Stomach (tissue), 9 donors: ENCODE measurements around the gene MYF6. TPM values are rescaled to one million over a fixed set of nuclear protein-coding genes. Genes with fewer than 3 reads are reported as not detected.

Source experiments
- DNase-seq, 2 donors: peaks; one replicate each; pipeline versions ENCODE4 v3.0.0 to v3.0.0-alpha.2; 2013 to 2019
- H3K27ac ChIP-seq, 5 donors: fragments of 200-600 bp in 4 of 5; sonication (generic) in 4 of 5; one replicate each; pipeline ENCODE4 v1.5.1; 2013 to 2019; ENCODE audit warnings: mild to moderate bottlenecking in 1 of 5, moderate library complexity in 1 of 5
- H3K27me3 ChIP-seq, 3 donors: fragments of 200-600 bp; sonication (generic); one replicate each; pipeline ENCODE4 v1.5.1; 2017 to 2019; ENCODE audit warnings: mixed run types in 1 of 3
- H3K36me3 ChIP-seq, 4 donors: fragments of 200-600 bp; sonication (generic); 1 replicate in 3 of 4; 2 replicates in 1 of 4; pipeline ENCODE4 v1.5.1; 2016 to 2019
- H3K4me1 ChIP-seq, 4 donors: fragments of 200-600 bp; sonication (generic); one replicate each; pipeline ENCODE4 v1.5.1; 2016 to 2019
- H3K4me3 ChIP-seq, 4 donors: fragments of 200-600 bp; sonication (generic) in 3 of 4; one replicate each; pipeline ENCODE4 v1.5.1; 2016 to 2019; ENCODE audit warnings: mild to moderate bottlenecking in 1 of 4
- H3K9me3 ChIP-seq, 4 donors: fragments of 200-600 bp; sonication (generic); one replicate each; pipeline ENCODE4 v1.5.1; 2016 to 2019
- CTCF ChIP-seq, 7 experiments: fragments of 450-650 bp in 4 of 7; fragments of 200-600 bp in 3 of 7; sonication (generic) in 3 of 7; IDR thresholded peaks; one replicate each; pipeline ENCODE4 v1.5.1; 2016 to 2019; ENCODE audit warnings: antibody characterized with exemption in 7 of 7, control low read depth in 2 of 7, mild to moderate bottlenecking in 1 of 7
- EP300 ChIP-seq: sonication (generic); formaldehyde crosslinking; IDR thresholded peaks from one replicate; pipeline ENCODE4 v1.6.1; 2017; ENCODE audit warnings: antibody characterized with exemption
- POLR2A ChIP-seq, 4 donors: fragments of 450-650 bp; IDR thresholded peaks; one replicate each; pipeline ENCODE4 v1.6.1; 2016; ENCODE audit warnings: antibody characterized with exemption in 4 of 4, control low read depth in 2 of 4, mild to moderate bottlenecking in 1 of 4, moderate library complexity in 1 of 4
- POLR2AphosphoS5 ChIP-seq, 3 donors: sonication (generic); formaldehyde crosslinking; IDR thresholded peaks; one replicate each; pipeline ENCODE4 v1.6.1; 2016; ENCODE audit warnings: antibody characterized with exemption in 3 of 3
- WGBS, 5 donors: extraction: QIAGEN DNeasy Blood & Tissue Kit in 3 of 5; methylation state at CpG; one replicate each; pipeline versions ENCODE4 v1.1.5 to v1.1.7; 2013 to 2018; 5-methylcytosine and 5-hydroxymethylcytosine counted together
- intact Hi-C: fragments of 100-400 bp; cut with DNase I; formaldehyde crosslinking; loops from one replicate; pipeline ENCODE4 v1.15.1; 2023; ENCODE audit warnings: low total_unique reads
- polyA plus RNA-seq, 3 donors: library from polyadenylated mRNA; stranded (reverse); fragments of 200-250 nt; gene quantifications; one replicate each; pipeline ENCODE4 v1.2.3, GENCODE V29; 2013
- total RNA-seq, 5 donors: library from RNA; depleted of rRNA; stranded (reverse); fragments of >200 nt; gene quantifications; one replicate each; pipeline versions ENCODE4 v1.1.0 to v1.2.3, GENCODE V29; 2014 to 2016
- donor health status: healthy with polysubstance abuse.
- donor health status: Bipolar disorder and iron deficiency.
- donor health status: healthy.

MYF6 gene
- total and polyA plus RNA-seq, 8 donors = 2.1 TPM; not detected in 7

GRCh38 chr12:80676856-80677255 lies 30.6 kb upstream of the MYF6 start:
- no peak overlapping the region for H3K4me3 ChIP-seq
- TF ChIP-seq POLR2AphosphoS5 (IDR thresholded peaks at IDR 0.05) = no peak
- no peak for TF ChIP-seq POLR2A (IDR thresholded peaks at IDR 0.05)
- no peak for TF ChIP-seq CTCF (IDR thresholded peaks at IDR 0.05)
- TF ChIP-seq EP300 = no peak
- H3K27me3 ChIP-seq = no peaks in the 10 kb centered on the region
- DNase-seq = no peak
- H3K4me1 ChIP-seq = no peaks in the 10 kb centered on the region
- H3K9me3 ChIP-seq = no peaks in the 10 kb centered on the region
- H3K36me3 ChIP-seq = no peaks in the 10 kb centered on the region
- H3K27ac ChIP-seq = no peak overlapping the region
- intact Hi-C loops = no loop called here
- WGBS, 5 donors = 57 to 82% (median 69%) methylated on average over 1 of the region's 1 CpG

DNA sequence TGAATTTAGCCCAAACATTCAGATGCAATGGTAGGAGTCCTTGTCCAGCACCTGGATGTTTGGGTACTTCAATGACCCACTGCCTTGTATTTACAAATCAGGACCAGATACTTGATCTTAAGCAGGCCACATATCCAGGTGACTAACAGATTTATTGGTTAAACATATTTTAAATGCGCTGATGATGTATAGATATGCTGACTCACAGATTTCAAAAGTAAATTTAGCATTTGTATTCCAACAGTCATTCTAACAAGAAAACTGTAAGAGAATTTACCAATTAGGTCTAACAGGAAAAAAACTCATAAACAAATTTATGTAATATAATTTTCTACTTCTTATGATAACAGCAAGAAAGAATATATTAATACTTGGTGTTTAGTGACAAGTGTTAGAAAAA lies 29.4 kb upstream of the MYF6 start:
- no peaks in the 10 kb centered on the region for H3K36me3 ChIP-seq
- no peaks in the 10 kb centered on the region for H3K9me3 ChIP-seq
- TF ChIP-seq POLR2AphosphoS5 (IDR thresholded peaks at IDR 0.05) = no peak
- TF ChIP-seq POLR2A (IDR thresholded peaks at IDR 0.05) = no peak
- TF ChIP-seq CTCF (IDR thresholded peaks at IDR 0.05) = no peak
- no peak for TF ChIP-seq EP300
- DNase-seq = no peak
- no peaks in the 10 kb centered on the region for H3K27me3 ChIP-seq
- no peaks in the 10 kb centered on the region for H3K4me1 ChIP-seq
- H3K27ac ChIP-seq = no peak overlapping the region
- no peak overlapping the region for H3K4me3 ChIP-seq
- intact Hi-C loops = no loop called here
- 81 to 94% (median 88%) methylated on average over 1 of the region's 1 CpG for WGBS, 5 donors

DNA sequence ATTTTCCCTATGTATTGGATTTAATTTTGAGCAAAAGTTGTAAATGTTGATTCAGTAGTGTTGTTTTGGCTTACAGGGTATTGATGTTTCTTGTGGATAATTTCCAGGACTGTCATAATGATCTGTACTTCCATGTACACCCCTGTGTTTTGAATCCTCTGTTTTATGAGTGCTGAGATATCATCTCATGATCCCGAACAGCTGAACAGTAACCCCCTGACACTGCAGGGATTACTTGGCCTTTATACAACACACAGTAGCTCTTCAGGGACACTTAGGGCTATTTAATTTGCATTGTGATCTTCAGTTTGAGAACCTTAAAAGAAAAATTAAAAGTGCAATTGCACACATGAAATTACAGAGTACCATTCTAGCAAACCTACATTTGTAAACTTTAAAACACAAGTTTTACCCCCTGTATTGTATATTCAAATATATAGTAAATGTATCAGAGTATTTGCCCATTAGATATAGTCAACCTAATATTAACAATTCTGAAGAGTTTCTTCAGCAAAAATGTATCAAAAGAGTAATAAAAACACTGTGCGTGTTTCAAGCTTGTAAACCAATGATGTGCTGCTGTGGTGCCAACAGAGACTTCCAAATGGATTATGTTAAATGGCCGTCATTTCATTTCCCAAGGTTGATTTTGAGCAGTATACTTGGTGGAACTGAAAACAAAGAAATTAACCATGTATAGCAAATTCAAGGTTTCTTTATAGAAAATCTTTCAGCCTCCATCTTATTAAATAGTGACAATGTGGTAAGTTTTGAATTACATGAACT lies 27.9 kb upstream of the MYF6 start:
- peaks cover 0 to 5% (median 0%) of the 10 kb centered on the region in 4 donors for H3K4me1 ChIP-seq
- no peaks in the 10 kb centered on the region for H3K27me3 ChIP-seq
- H3K36me3 ChIP-seq = no peaks in the 10 kb centered on the region
- H3K9me3 ChIP-seq = no peaks in the 10 kb centered on the region
- WGBS, 5 donors = 74 to 85% (median 83%) methylated on average over 3 of the region's 3 CpGs
- DNase-seq = no peak
- no peak for TF ChIP-seq CTCF (IDR thresholded peaks at IDR 0.05)
- intact Hi-C loops = no loop called here
- no peak overlapping the region for H3K4me3 ChIP-seq
- H3K27ac ChIP-seq = no peak overlapping the region

GRCh38 chr12:80681287-80681686 lies 26.1 kb upstream of the MYF6 start:
- intact Hi-C loops = no loop called here
- no peaks in the 10 kb centered on the region for H3K27me3 ChIP-seq
- H3K27ac ChIP-seq = no peak overlapping the region
- WGBS, 5 donors = 72 to 85% (median 74%) methylated on average over 2 of the region's 2 CpGs
- H3K4me3 ChIP-seq = no peak overlapping the region
- H3K9me3 ChIP-seq = no peaks in the 10 kb centered on the region
- H3K36me3 ChIP-seq = no peaks in the 10 kb centered on the region
- DNase-seq = no peak
- TF ChIP-seq EP300 = no peak
- no peak for TF ChIP-seq CTCF (IDR thresholded peaks at IDR 0.05)
- TF ChIP-seq POLR2AphosphoS5 (IDR thresholded peaks at IDR 0.05) = no peak
- TF ChIP-seq POLR2A (IDR thresholded peaks at IDR 0.05) = no peak
- peaks cover 0 to 5% (median 0%) of the 10 kb centered on the region in 4 donors for H3K4me1 ChIP-seq
